Osteoblast (primary cell): ENCODE data around the gene KIAA1671. TPM values are rescaled to one million over a fixed set of nuclear protein-coding genes. Genes with fewer than 3 reads are reported as not detected.

ENCODE experiments used
- DNase-seq: peaks from one replicate; pipeline ENCODE4 v3.0.0; 2011; ENCODE audit warnings: low spot score, mixed read lengths; ENCODE audit not compliant: insufficient read length; ENCODE audit errors: missing footprints
- H2AFZ ChIP-seq: 2 replicates; pipeline ENCODE4 v1.6.0; 2011; ENCODE audit warnings: mild to moderate bottlenecking, low read length
- H3K27ac ChIP-seq: 2 replicates; pipeline ENCODE4 v1.5.1; 2011; ENCODE audit warnings: mild to moderate bottlenecking, low read depth, low read length, moderate library complexity
- H3K27me3 ChIP-seq: 2 replicates; pipeline ENCODE4 v1.6.0; 2012; ENCODE audit warnings: mild to moderate bottlenecking, control low read depth, inconsistent platforms, low read length, moderate library complexity; ENCODE audit not compliant: insufficient read depth
- H3K36me3 ChIP-seq: 2 replicates; pipeline ENCODE4 v1.5.1; 2011; ENCODE audit warnings: mild to moderate bottlenecking, low read length, control low read depth, moderate library complexity; ENCODE audit not compliant: insufficient read depth
- H3K4me1 ChIP-seq: 2 replicates; pipeline ENCODE4 v1.5.1; 2011; ENCODE audit warnings: mild to moderate bottlenecking, low read length, control low read depth, moderate library complexity; ENCODE audit not compliant: insufficient read depth
- H3K4me2 ChIP-seq: 2 replicates; pipeline ENCODE4 v1.6.0; 2011; ENCODE audit warnings: mild to moderate bottlenecking, low read length; ENCODE audit not compliant: insufficient read depth
- H3K4me3 ChIP-seq: fragments of 200-600 bp; sonication (generic); 3 replicates; pipeline ENCODE4 v1.5.1; 2012; ENCODE audit warnings: mild to moderate bottlenecking, low read length, inconsistent platforms; ENCODE audit not compliant: insufficient read depth
- H3K79me2 ChIP-seq: 2 replicates; pipeline ENCODE4 v1.6.0; 2012; ENCODE audit warnings: mild to moderate bottlenecking, low read length, control low read depth, inconsistent platforms; ENCODE audit not compliant: insufficient read depth
- H3K9me3 ChIP-seq: 2 replicates; pipeline ENCODE4 v1.5.1; 2011; ENCODE audit warnings: low read depth, low read length, control low read depth
- H4K20me1 ChIP-seq: 2 replicates; pipeline ENCODE4 v1.6.0; 2012; ENCODE audit warnings: mild to moderate bottlenecking, low read length, control low read depth; ENCODE audit not compliant: insufficient read depth
- CTCF ChIP-seq: IDR thresholded peaks from 2 replicates; pipeline ENCODE4 v1.5.1; 2011; ENCODE audit warnings: mild to moderate bottlenecking, low read depth, low read length, moderate library complexity; ENCODE audit errors: extremely low read depth
- total RNA-seq: library from RNA; depleted of rRNA; stranded (reverse); fragments of >200 nt; gene quantifications from 2 replicates; pipeline ENCODE4 v1.2.3, GENCODE V29; 2012

Gene KIAA1671
- total RNA-seq, 1 donor, result 16.6 TPM

- H3K4me3 ChIP-seq, result no peak overlapping the region
- H3K27ac ChIP-seq, result no peak overlapping the region
- H2AFZ ChIP-seq, result no peak overlapping the region
- H3K27me3 ChIP-seq, result no peaks in the 10 kb centered on the region
- peaks cover 26% of the 10 kb centered on the region for H4K20me1 ChIP-seq
- H3K4me2 ChIP-seq, result no peak overlapping the region
- H3K36me3 ChIP-seq, result no peaks in the 10 kb centered on the region
- no peaks in the 10 kb centered on the region for H3K9me3 ChIP-seq
- no peak for DNase-seq
- H3K79me2 ChIP-seq, result no peaks in the 10 kb centered on the region
- no peaks in the 10 kb centered on the region for H3K4me1 ChIP-seq
- TF ChIP-seq CTCF, result no peak
Observed at GRCh38 chr22:25146906-25147641, 194.6 kb downstream of the KIAA1671 start.

- H3K27me3 ChIP-seq, result no peaks in the 10 kb centered on the region
- no peak overlapping the region for H3K4me2 ChIP-seq
- H3K27ac ChIP-seq, result no peak overlapping the region
- H2AFZ ChIP-seq, result no peak overlapping the region
- TF ChIP-seq CTCF, result no peak
- no peak for DNase-seq
- no peak overlapping the region for H3K4me3 ChIP-seq
- no peaks in the 10 kb centered on the region for H3K79me2 ChIP-seq
- H3K36me3 ChIP-seq, result no peaks in the 10 kb centered on the region
- H3K9me3 ChIP-seq, result no peaks in the 10 kb centered on the region
- H3K4me1 ChIP-seq, result no peaks in the 10 kb centered on the region
- peaks cover 26% of the 10 kb centered on the region for H4K20me1 ChIP-seq
Observed at GRCh38 chr22:25147642-25147928, 195.1 kb downstream of the KIAA1671 start.

GRCh38 chr22:25148149-25148691, 195.7 kb downstream of the KIAA1671 start:
- no peak overlapping the region for H3K4me2 ChIP-seq
- no peak overlapping the region for H2AFZ ChIP-seq
- H3K27me3 ChIP-seq, result no peaks in the 10 kb centered on the region
- no peaks in the 10 kb centered on the region for H3K36me3 ChIP-seq
- no peak overlapping the region for H3K4me3 ChIP-seq
- no peak for TF ChIP-seq CTCF
- no peaks in the 10 kb centered on the region for H3K9me3 ChIP-seq
- H3K4me1 ChIP-seq, result no peaks in the 10 kb centered on the region
- peaks cover 25% of the 10 kb centered on the region for H4K20me1 ChIP-seq
- H3K27ac ChIP-seq, result no peak overlapping the region
- no peak for DNase-seq
- no peaks in the 10 kb centered on the region for H3K79me2 ChIP-seq

GRCh38 chr22:25149014-25149413, 196.5 kb downstream of the KIAA1671 start:
- H3K79me2 ChIP-seq, result no peaks in the 10 kb centered on the region
- H3K4me2 ChIP-seq, result no peak overlapping the region
- no peak overlapping the region for H2AFZ ChIP-seq
- H4K20me1 ChIP-seq, result peaks cover 30% of the 10 kb centered on the region
- peaks cover 2% of the 10 kb centered on the region for H3K4me1 ChIP-seq
- no peak for DNase-seq
- no peaks in the 10 kb centered on the region for H3K9me3 ChIP-seq
- H3K4me3 ChIP-seq, result no peak overlapping the region
- no peak overlapping the region for H3K27ac ChIP-seq
- H3K36me3 ChIP-seq, result no peaks in the 10 kb centered on the region
- H3K27me3 ChIP-seq, result no peaks in the 10 kb centered on the region
- no peak for TF ChIP-seq CTCF
